GM21786 (cell line): Measurements from ENCODE around the gene LRTM2.

Experiments used
- ATAC-seq: cut with Tn5 transposase; IDR thresholded peaks from one replicate; pipeline ENCODE4 v1.9.1; 2021; ENCODE audit not compliant: unreplicated experiment

LRTM2 gene

GRCh38 chr12:1829306-1829900 lies 9.0 kb downstream of the LRTM2 start:
- no peak for ATAC-seq

GRCh38 chr12:1830401-1830845 lies 10.1 kb downstream of the LRTM2 start:
- ATAC-seq = no peak

DNA sequence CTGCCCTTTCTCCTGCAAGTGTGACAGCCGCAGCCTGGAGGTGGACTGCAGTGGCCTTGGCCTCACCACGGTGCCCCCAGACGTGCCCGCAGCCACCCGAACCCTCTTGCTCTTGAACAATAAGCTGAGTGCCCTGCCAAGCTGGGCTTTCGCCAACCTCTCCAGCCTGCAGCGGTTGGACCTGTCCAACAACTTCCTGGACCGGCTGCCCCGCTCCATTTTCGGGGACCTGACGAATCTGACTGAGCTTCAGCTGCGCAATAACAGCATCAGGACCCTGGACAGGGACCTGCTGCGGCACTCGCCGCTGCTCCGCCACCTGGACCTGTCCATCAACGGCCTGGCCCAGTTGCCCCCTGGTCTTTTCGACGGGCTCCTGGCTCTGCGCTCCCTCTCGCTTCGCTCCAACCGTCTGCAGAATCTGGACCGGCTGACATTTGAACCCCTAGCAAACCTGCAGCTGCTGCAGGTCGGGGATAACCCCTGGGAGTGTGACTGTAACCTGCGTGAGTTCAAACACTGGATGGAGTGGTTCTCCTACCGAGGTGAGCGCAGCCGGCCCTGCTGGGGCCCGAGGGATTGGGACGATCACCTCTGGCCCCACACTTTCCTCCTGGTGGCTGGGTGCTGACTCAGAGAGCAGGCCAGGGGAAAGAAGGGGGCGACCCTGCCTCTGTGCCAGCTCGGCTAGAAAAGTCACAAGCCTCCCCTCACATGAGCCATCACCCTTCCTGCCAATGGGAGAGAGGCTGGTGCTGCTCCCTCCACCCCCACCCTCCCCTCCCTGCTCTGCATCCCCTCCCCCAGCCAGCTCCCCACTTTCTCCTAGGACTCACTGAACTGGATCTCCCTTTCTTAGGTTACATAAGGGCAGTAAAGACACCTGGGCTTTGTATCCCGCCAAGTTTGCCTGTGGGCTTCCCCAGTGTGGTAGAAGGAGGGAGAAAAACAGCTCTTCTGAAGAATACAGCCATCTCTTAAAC lies 10.9 kb downstream of the LRTM2 start:
- ATAC-seq = no peak

DNA sequence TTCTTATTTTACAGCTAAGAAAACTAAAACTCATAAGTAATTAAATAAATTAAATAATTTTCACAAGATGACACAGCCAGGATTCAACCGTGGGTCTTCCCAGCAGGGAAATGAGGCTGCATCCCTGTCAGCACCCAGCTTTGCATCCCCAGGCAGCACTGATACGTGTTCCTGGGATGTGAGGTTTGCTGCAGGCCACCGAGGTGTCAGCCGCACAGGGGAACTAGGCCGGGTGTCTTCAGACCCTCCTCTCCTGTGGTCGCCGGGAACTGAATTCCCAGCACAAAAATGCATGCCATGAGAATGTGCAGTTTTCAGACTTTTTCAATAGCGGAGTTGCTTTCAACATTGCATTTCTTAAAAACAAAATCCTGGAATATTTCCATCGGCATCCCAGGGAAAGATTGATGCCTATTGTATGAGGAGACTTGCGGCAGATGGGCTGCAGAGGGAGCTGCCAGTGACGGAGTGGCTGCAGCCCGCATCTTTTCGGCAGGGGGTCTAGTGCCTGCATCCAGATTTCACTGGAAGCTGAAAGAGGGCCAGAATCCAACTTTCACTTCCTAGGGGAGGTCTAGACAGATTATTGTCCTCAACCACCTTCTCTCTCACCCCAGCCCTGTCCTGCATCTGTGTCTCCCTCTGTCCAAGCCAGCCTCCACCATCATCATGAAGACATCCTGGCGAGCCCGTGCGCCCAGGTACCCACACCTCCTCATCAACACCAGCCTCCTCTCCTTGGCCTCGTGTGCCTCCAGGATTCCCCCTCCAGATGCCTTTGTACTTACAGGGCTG lies 12.6 kb downstream of the LRTM2 start:
- ATAC-seq = no peak

DNA sequence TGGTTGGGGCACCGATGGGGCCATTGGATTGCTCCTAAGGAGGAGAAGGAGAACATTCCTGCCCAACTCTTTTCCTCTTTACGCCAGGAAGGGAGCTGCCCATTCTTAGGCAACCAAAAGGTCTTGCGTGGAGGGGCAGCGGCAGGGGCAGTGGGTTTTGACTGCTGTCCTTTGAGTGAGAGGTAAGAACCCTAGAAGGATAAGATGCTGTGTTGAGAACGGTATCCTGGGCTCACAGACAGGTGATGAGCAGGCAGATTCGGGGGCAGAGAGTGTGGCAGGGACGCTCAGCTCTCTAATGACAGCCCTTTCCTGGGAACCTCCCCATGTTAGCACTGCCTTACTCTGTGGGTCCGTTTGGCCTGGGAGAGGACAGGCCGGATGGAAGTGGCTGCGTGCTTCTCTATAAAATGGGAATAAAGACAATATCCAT lies 13.2 kb downstream of the LRTM2 start:
- no peak for ATAC-seq

DNA sequence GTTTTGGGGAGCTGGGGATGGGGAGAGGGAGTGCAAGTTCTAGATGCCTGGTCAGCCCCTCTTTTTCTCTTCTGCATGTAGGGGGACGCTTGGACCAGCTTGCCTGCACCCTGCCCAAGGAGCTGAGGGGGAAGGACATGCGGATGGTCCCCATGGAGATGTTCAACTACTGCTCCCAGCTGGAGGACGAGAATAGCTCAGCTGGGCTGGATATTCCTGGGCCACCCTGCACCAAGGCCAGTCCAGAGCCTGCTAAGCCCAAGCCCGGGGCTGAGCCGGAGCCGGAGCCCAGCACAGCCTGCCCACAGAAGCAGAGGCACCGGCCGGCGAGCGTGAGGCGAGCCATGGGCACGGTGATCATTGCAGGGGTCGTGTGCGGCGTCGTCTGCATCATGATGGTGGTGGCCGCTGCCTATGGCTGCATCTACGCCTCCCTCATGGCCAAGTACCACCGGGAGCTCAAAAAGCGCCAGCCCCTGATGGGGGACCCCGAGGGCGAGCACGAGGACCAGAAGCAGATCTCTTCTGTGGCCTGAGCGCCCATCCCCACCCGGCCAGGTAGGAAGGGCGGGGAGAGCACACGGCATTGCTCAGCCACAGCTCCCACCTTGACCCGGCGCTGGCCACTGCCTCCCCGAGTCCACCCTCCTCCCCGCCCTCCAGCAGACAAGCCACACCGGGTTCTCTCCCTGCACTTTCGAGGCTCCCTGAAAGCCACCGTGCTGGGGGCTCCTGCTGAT lies 14.0 kb downstream of the LRTM2 start:
- ATAC-seq = no peak

DNA sequence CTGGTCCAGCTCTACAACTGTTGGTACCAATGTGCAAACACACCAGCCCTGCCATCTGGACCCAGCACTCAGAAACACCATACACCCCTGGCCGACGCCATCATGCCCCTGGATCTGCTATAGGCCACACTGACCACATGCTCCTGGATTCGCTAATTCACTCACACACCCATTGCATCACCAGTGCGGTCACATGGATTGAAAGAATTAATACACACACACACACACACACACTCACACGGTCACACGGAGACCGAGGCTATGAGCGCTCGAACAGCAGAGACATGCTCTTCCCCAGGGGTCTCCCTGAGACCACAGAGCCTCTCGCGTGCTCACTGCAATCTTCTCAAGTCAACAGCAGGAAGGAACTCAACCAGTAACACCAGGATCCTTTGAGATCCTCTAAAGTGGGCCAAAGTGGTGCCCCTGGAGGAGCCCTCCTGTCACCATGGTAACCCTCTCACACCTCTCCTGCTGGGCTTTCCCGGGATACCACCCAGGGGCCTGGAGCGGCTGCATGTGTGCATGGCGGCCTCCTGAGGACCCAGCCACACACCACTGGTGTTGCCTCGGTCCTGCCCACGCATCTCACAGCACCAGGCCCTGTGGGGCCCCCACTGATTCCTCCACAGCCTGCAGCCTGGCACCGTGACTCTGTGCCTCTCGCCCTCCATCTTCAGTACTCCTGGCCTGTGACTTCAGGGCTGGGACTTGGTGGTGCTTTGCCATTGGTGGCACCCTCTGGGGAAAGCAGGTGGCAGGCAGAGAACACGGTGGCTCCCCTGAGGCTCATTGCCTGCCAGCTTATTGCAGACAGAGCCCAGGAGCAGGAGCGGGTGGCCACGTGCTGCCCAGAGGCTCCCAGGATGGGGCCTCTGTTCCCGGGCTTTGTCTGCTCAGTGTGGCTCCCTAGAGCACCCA lies 15.1 kb downstream of the LRTM2 start:
- ATAC-seq = no peak

DNA sequence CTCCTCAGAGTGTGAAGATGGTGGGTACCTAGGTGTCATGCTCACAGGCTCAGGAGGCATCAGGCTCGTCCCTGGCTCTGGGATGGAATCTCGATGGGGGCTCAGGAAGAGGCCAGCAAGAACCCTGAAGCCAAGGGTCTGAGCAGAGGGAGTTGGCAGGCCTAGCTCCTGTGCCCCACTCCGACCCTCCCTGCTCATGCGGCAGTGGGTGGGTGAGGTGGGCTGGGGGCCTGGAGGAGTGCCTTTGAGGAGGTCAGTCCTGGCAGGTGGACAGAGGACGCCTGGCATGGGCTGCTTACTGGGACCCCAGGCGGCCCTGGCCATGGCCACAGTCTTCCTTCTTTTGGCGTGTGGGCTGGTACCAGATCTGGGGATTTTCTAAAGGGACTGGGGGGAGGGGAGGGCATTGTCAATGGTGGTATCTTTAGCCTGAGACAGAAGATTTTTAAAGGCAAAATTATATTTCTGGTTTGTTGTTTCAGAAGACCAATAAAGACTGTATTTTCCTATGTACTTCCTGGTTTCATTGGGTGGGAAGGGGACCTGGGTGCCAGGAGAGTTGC lies 16.0 kb downstream of the LRTM2 start:
- ATAC-seq = no peak

DNA sequence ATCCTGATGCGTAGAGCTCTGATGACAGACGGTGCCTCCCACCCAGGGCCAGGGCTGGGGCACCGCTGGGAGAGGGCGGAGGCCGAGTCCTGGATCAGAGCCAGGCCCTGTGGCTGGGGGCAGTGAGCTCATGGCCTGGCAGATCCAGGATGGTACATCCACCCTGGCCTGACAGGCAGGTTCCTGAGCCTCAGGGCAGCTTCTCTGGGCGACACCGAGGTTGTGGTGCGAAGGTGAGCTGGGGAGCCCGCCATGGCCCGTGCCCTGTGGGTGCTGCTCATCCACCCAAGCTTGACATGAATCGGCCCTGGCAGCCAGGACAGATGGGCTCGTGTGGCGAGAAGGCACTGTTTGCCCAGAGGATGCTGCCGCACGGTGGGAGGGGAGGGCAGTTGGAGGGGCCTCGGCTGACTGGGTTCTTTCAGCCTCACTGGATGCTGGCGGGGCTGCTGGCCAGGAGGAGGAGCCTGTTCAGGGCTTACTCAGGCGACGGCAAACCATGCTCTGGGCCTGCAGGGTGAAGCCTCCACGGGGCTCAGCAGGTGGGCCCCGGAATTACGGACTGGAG lies 16.6 kb downstream of the LRTM2 start:
- ATAC-seq = no peak

DNA sequence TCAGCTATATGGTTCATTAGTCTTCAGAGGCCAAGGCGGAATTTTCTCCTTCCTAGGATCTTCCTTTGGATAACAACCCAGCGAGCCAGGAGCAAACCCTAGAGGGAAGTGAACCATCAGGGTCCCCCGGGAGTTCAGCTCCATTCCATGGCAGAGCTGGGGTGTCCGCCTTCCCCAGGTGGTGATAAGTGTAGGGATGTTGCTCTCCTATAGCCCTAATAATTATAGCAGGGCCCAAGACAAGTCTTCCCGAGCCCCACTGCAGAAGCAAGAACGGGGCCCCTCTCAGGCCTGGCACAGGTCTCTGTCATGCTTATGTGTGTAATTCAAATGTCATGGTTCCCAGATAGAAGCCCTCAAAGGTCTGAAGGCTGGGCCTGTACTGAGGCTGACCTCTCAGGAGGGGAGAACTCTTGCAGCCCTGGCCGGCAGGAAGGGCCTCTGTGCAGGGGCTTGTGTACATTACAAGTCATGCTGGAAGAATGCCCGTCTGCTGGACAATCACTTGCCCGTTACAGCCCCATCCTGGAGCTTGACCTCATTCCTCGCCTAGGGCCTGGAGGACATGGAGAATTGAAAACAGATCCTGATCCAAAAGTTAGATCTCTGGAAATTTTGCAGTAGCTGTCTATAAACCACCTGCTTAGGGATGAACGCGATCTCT lies 17.3 kb downstream of the LRTM2 start:
- ATAC-seq = no peak

- no peak for ATAC-seq
Observed at GRCh38 chr12:1838205-1838993, 18.0 kb downstream of the LRTM2 start.

GRCh38 chr12:1838994-1839365 lies 18.6 kb downstream of the LRTM2 start:
- no peak for ATAC-seq

DNA sequence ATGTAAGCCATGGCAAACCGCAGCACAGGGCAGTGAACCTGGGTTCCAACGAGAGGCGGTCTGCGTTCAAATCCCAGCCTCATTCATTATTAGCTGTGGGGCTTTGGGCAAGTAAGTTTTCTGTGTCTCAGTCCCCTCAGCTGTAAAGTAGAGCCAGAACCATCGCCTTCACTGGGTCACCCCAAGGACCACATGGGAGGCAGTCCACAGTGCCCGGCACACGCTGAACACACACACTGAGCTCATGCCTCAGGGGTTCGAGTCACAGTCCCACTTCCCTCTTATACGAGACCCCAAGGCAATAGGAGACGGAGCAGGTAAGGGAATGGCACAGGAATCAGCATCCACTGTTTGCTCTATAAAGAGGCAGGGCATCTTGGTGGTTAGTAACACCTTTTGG lies 19.1 kb downstream of the LRTM2 start:
- no peak for ATAC-seq

- ATAC-seq = no peak
Observed at GRCh38 chr12:1839956-1840951, 19.9 kb downstream of the LRTM2 start.

GRCh38 chr12:1840981-1841425 lies 20.6 kb downstream of the LRTM2 start:
- ATAC-seq = no peak

DNA sequence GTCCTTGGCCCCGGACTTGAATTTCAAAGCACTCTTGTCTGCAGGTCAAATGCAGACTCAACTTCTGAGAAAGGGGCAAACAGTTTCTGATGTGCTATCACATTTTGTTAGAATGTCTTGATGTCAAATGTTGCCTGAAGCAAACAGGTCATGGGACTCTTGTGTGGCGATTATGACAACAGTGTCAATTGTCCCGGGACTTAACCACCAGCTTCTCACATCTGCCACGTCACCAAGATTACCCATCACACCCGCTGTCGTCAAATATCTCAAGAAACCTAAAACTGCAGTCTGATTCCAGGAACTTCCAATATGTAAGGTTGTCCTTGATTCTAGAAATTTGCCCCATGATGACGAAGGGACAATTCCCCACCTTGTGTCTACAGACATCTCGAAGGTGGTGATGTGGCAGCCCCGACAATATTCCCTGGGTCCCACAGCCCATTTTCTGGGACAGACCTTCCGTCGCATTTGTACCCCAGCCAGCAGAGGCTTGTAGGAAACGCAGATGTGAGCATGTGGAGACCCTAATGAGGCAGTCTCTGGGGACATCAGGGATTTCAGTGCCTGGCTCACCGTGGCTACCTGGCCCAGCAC lies 21.3 kb downstream of the LRTM2 start:
- no peak for ATAC-seq
